PC-9 (cell line): ENCODE data around the gene PLEKHG4B. TPM values are rescaled to one million over a fixed set of nuclear protein-coding genes. Genes with fewer than 3 reads are reported as not detected.

Source experiments
- BruUV-seq: library from RNA; stranded (reverse); fragments of 400-500 nt; replicated peaks from 2 replicates; lab custom pipeline; 2021; lab: Mats Ljungman, UMichigan
- CTCF ChIA-PET: fragments of 300-600 bp; sonication (Branson Sonifier 250); formaldehyde crosslinking; loops from one replicate; lab custom pipeline; 2022; ENCODE audit warnings: antibody characterized with exemption; lab: Charles Lee
- POLR2A ChIA-PET: fragments of 300-600 bp; sonication (Branson Sonifier 250); formaldehyde crosslinking; loops from one replicate; lab custom pipeline; 2022; ENCODE audit warnings: antibody characterized with exemption; ENCODE audit not compliant: unreplicated experiment; lab: Charles Lee
- DNase-seq, 2 experiments: peaks; one replicate each; pipeline versions ENCODE4 v3.0.0 to v3.0.0-alpha.2; 2015 to 2022; ENCODE audit warnings: mixed read lengths in 1 of 2
- H2AFZ ChIP-seq: fragments of 200-600 bp; sonication (generic); 2 replicates; pipeline ENCODE4 v1.8.1; 2017; ENCODE audit warnings: antibody characterized with exemption
- H3F3A ChIP-seq: fragments of 200-600 bp; sonication (generic); 2 replicates; pipeline ENCODE4 v1.8.1; 2017; ENCODE audit warnings: antibody characterized with exemption, mild to moderate bottlenecking, low read depth; ENCODE audit not compliant: insufficient read depth
- H3K27ac ChIP-seq: fragments of 200-600 bp; sonication (generic); 2 replicates; pipeline ENCODE4 v1.6.1; 2016; ENCODE audit warnings: mixed run types
- H3K27me3 ChIP-seq: fragments of 200-600 bp; sonication (generic); 2 replicates; pipeline ENCODE4 v1.6.1; 2016; ENCODE audit warnings: low read depth, mixed run types; ENCODE audit not compliant: insufficient read depth
- H3K36me3 ChIP-seq: fragments of 200-600 bp; sonication (generic); 2 replicates; pipeline ENCODE4 v1.6.1; 2016; ENCODE audit warnings: low read depth, mixed run types
- H3K4me1 ChIP-seq: fragments of 200-600 bp; sonication (generic); replicated peaks from 2 replicates; pipeline ENCODE4 v1.6.1; 2016; ENCODE audit warnings: mixed run types; ENCODE audit not compliant: insufficient read depth
- H3K4me2 ChIP-seq: fragments of 200-600 bp; sonication (generic); 2 replicates; pipeline ENCODE4 v1.6.1; 2017; ENCODE audit warnings: mixed run types
- H3K4me3 ChIP-seq: fragments of 200-600 bp; sonication (generic); 2 replicates; pipeline ENCODE4 v1.6.1; 2016; ENCODE audit warnings: mixed run types
- H3K79me2 ChIP-seq: fragments of 200-600 bp; sonication (generic); 2 replicates; pipeline ENCODE4 v1.6.1; 2017; ENCODE audit warnings: low read depth, mixed run types
- H3K9me2 ChIP-seq: fragments of 200-600 bp; sonication (generic); 2 replicates; pipeline ENCODE4 v1.8.1; 2017; ENCODE audit warnings: mild to moderate bottlenecking; ENCODE audit not compliant: insufficient read depth
- H3K9me3 ChIP-seq: fragments of 200-600 bp; sonication (generic); 2 replicates; pipeline ENCODE4 v1.8.1; 2016; ENCODE audit warnings: low read depth; ENCODE audit not compliant: insufficient read depth
- H4K20me1 ChIP-seq: fragments of 200-600 bp; sonication (generic); 2 replicates; pipeline ENCODE4 v1.8.1; 2017; ENCODE audit not compliant: insufficient read depth
- CTCF ChIP-seq: fragments of 200-600 bp; sonication (generic); conservative IDR thresholded peaks from 2 replicates; pipeline ENCODE4 v1.6.1; 2017; ENCODE audit warnings: mixed run types, antibody characterized with exemption, mild to moderate bottlenecking, moderate library complexity
- EZH2 ChIP-seq: fragments of 200-600 bp; sonication (generic); IDR thresholded peaks from 2 replicates; pipeline ENCODE4 v1.8.0; 2017; ENCODE audit warnings: antibody characterized with exemption, low read depth
- intact Hi-C: fragments of 100-400 bp; cut with micrococcal nuclease; formaldehyde crosslinking; loops from one replicate; pipeline ENCODE4 v1.10.0; 2022; ENCODE audit not compliant: unreplicated experiment
- total RNA-seq: library from RNA; stranded (reverse); gene quantifications from 2 replicates; pipeline ENCODE4 v1.2.3, GENCODE V29; 2021

The PLEKHG4B gene
- total RNA-seq, 1 experiment from 2014 or later, result not detected

- Histone ChIP-seq H3F3A (no peaks in the 10 kb centered on the region), H3K27ac (no peak overlapping the region), H3K27me3 (peaks cover 78% of the 10 kb centered on the region), H2AFZ (no peak overlapping the region), H3K4me1 (no peaks in the 10 kb centered on the region), H4K20me1 (no peaks in the 10 kb centered on the region; the same call in 1 of the 2 replicates), H3K36me3 (no peaks in the 10 kb centered on the region), H3K4me3 (no peak overlapping the region), H3K79me2 (no peaks in the 10 kb centered on the region), H3K4me2 (no peak overlapping the region), H3K9me2 (no peaks in the 10 kb centered on the region), H3K9me3 (no peaks in the 10 kb centered on the region)
- no peak for DNase-seq
- BruUV-seq, result no TSS peak
- TF ChIP-seq CTCF (no peak), EZH2 (no peak)
- CTCF ChIA-PET, result no interaction called here
- intact Hi-C loops, result no loop called here
- POLR2A ChIA-PET, result interaction anchor here (0.7 kb wide), 1 partner anchor 239 kb away, joined by 3 read pairs; no protein-coding TSS in a partner anchor
Observed at GRCh38 chr5:82570-82969, 9.4 kb upstream of the PLEKHG4B start.

GRCh38 chr5:83029-83428, 8.9 kb upstream of the PLEKHG4B start:
- Histone ChIP-seq H4K20me1 (no peaks in the 10 kb centered on the region; the same call in 1 of the 2 replicates), H3K9me2 (no peaks in the 10 kb centered on the region), H3K79me2 (no peaks in the 10 kb centered on the region), H3K27ac (no peak overlapping the region), H3K4me2 (no peak overlapping the region), H3F3A (no peaks in the 10 kb centered on the region), H3K4me1 (no peaks in the 10 kb centered on the region), H2AFZ (no peak overlapping the region), H3K9me3 (no peaks in the 10 kb centered on the region), H3K27me3 (peaks cover 78% of the 10 kb centered on the region), H3K36me3 (no peaks in the 10 kb centered on the region), H3K4me3 (no peak overlapping the region)
- ChIA-PET POLR2A (no interaction called here), CTCF (no interaction called here)
- BruUV-seq, result no TSS peak
- intact Hi-C loops, result no loop called here
- no peak for DNase-seq
- no peak for TF ChIP-seq CTCF
- TF ChIP-seq EZH2, result no peak

DNA sequence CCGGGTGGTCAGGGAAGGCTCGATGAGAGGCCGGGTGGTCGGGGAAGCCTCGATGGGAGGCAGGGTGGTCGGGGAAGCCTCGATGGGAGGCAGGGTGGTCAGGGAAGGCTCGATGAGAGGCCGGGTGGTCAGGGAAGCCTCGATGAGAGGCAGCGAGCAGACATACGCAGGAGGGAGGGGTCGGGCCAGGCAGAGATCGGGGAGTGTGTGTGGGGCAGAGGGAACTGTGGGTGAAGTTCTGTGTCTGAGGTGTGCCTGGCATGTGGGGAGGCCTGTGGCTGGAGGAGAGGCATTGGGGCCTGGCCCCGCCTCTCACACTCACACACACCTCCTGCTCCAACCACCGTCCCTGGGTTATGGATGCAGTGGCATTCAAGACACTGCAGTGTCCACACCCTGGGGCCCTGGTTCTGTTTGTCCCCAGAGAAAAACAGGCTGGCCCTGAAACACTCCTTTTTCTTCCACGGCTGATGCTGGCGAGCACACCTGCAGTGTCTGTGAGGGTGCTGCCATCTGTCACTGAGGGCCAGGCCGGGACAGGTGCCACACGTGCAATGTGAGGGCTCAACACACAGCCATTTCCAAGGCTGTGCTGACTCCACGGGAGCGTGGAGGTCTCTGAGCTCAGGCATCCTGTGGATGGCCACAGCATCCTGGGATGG, 6.5 kb upstream of the PLEKHG4B start:
- Histone ChIP-seq H3K4me2 (no peak overlapping the region), H3K4me1 (no peaks in the 10 kb centered on the region), H3K79me2 (no peaks in the 10 kb centered on the region), H3K9me3 (no peaks in the 10 kb centered on the region), H3K27ac (no peak overlapping the region), H4K20me1 (no peaks in the 10 kb centered on the region), H2AFZ (no peak overlapping the region), H3K4me3 (no peak overlapping the region), H3K27me3 (peaks cover 78% of the 10 kb centered on the region), H3K36me3 (no peaks in the 10 kb centered on the region), H3F3A (no peaks in the 10 kb centered on the region), H3K9me2 (no peaks in the 10 kb centered on the region)
- TF ChIP-seq CTCF (no peak), EZH2 (no peak)
- DNase-seq, result no peak
- POLR2A ChIA-PET, result no interaction called here
- CTCF ChIA-PET, result no interaction called here
- no TSS peak for BruUV-seq
- intact Hi-C loops, result no loop called here
